Measurements from ENCODE around the gene ASZ1.

ASZ1 gene

GRCh38 chr7:117458977-117459583 lies 31.8 kb upstream of the ASZ1 start:
- Histone ChIP-seq H3K9me3 (ENCODE audit: control insufficient read depth, insufficient read depth, low read depth, low read length) (no peaks in the 10 kb centered on the region), H3K4me1 (ENCODE audit: control insufficient read depth, insufficient read depth, low read length) (no peaks in the 10 kb centered on the region), H3K27ac (ENCODE audit: extremely low read depth, low read depth, low read length) (no peak overlapping the region), H3K36me3 (ENCODE audit: control insufficient read depth in 2 of 2, insufficient read depth in 1 of 2, low read length in 2 of 2) (no peaks in the 10 kb centered on the region), H3K4me3 (ENCODE audit: low read depth, low read length) (no peak overlapping the region)
- no peak for TF ChIP-seq ZNF140 (tag by site-specific recombination; IDR thresholded peaks at IDR 0.05)
- no peak for TF ChIP-seq ZNF658 (tag by site-specific recombination; IDR thresholded peaks at IDR 0.05)
- no peak for TF ChIP-seq ZNF274 (IDR thresholded peaks at IDR 0.05; ENCODE audit: low read length)
- no peak for TF ChIP-seq ZNF274 (tag by site-specific recombination; IDR thresholded peaks at IDR 0.05; ENCODE audit: borderline replicate concordance)
- no peak for TF ChIP-seq ZNF501 (tag by site-specific recombination; IDR thresholded peaks at IDR 0.05)
- no peak for TF ChIP-seq ZNF24 (tag by site-specific recombination; IDR thresholded peaks at IDR 0.05)
- TF ChIP-seq ZNF660 (tag by site-specific recombination; IDR thresholded peaks at IDR 0.05) = 0 out of 2 replicates have a peak, but pooled peaks have one; percentile 30
- no peak for TF ChIP-seq ZNF670 (tag by site-specific recombination; IDR thresholded peaks at IDR 0.05; ENCODE audit: low read depth)
- TF ChIP-seq ZNF16 (tag by site-specific recombination; IDR thresholded peaks at IDR 0.05; ENCODE audit: low read depth) = no peak
- peak; percentile 57 for TF ChIP-seq ZNF654 (tag by site-specific recombination; IDR thresholded peaks at IDR 0.05; ENCODE audit: low read depth)
- TF ChIP-seq, protein P1, sequence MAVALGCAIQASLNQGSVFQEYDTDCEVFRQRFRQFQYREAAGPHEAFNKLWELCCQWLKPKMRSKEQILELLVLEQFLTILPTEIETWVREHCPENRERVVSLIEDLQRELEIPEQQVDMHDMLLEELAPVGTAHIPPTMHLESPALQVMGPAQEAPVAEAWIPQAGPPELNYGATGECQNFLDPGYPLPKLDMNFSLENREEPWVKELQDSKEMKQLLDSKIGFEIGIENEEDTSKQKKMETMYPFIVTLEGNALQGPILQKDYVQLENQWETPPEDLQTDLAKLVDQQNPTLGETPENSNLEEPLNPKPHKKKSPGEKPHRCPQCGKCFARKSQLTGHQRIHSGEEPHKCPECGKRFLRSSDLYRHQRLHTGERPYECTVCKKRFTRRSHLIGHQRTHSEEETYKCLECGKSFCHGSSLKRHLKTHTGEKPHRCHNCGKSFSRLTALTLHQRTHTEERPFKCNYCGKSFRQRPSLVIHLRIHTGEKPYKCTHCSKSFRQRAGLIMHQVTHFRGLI (tag by site-specific recombination; IDR thresholded peaks at IDR 0.05) = no peak
- TF ChIP-seq ZNF585B (tag by site-specific recombination; IDR thresholded peaks at IDR 0.05) = no peak
- POLR2A ChIA-PET = no interaction called here
- CTCF ChIA-PET = interaction anchor here (0.6 to 2.6 kb wide), 19 partner anchors 9 to 695 kb away, joined by 3 to 21 read pairs (median 3); no protein-coding TSS in a partner anchor

- POLR2A ChIA-PET = no interaction called here
- TF ChIP-seq ZNF2 (tag by site-specific recombination; IDR thresholded peaks at IDR 0.05) = no peak
- TF ChIP-seq INSM2 (tag by site-specific recombination; IDR thresholded peaks at IDR 0.05) = no peak
- TF ChIP-seq TSHZ1 (tag by site-specific recombination; IDR thresholded peaks at IDR 0.05; ENCODE audit: borderline replicate concordance) = no peak
- TF ChIP-seq ZFP69B (tag by site-specific recombination; IDR thresholded peaks at IDR 0.05) = no peak
- TF ChIP-seq ZNF138 (tag by site-specific recombination; IDR thresholded peaks at IDR 0.05; ENCODE audit: borderline replicate concordance) = no peak
- no peak for TF ChIP-seq ZBTB21 (tag by site-specific recombination; IDR thresholded peaks at IDR 0.05)
- no peak for TF ChIP-seq ZNF280D (tag by site-specific recombination; IDR thresholded peaks at IDR 0.05)
- no peak for TF ChIP-seq ZNF837 (tag by site-specific recombination; IDR thresholded peaks at IDR 0.05)
- no peak for TF ChIP-seq ZNF174 (tag by site-specific recombination; IDR thresholded peaks at IDR 0.05)
- TF ChIP-seq ZNF211 (tag by site-specific recombination; IDR thresholded peaks at IDR 0.05; ENCODE audit: low read depth) = no peak
- no peak for TF ChIP-seq YY2 (tag by site-specific recombination; IDR thresholded peaks at IDR 0.05)
- no peak for TF ChIP-seq ZNF596 (tag by site-specific recombination; IDR thresholded peaks at IDR 0.05)
- TF ChIP-seq ZNF623 (tag by site-specific recombination; IDR thresholded peaks at IDR 0.05) = no peak
- no peak for TF ChIP-seq ZFHX2 (tag by site-specific recombination; conservative IDR thresholded peaks at IDR 0.05)
- TF ChIP-seq OSR2 (tag by site-specific recombination; IDR thresholded peaks at IDR 0.05) = no peak
These were observed 21.4 kb upstream of the ASZ1 start for GRCh38 chr7:117448655-117449054.

More at GRCh38 chr7:117448655-117449054, 21.4 kb upstream of the ASZ1 start:
- no peak overlapping the region for H3K4me3 ChIP-seq (ENCODE audit: low read depth, low read length)
- no peaks in the 10 kb centered on the region for H3K36me3 ChIP-seq (ENCODE audit: control insufficient read depth in 2 of 2, insufficient read depth in 1 of 2, low read length in 2 of 2)
- CTCF ChIA-PET = interaction anchor here (0.8 kb wide), 1 partner anchor 705 kb away, joined by 5 read pairs; no protein-coding TSS in a partner anchor
- no peak overlapping the region for H3K27ac ChIP-seq (ENCODE audit: extremely low read depth, low read depth, low read length)
- no peaks in the 10 kb centered on the region for H3K9me3 ChIP-seq (ENCODE audit: control insufficient read depth, insufficient read depth, low read depth, low read length)
- H3K4me1 ChIP-seq (ENCODE audit: control insufficient read depth, insufficient read depth, low read length) = no peaks in the 10 kb centered on the region
